ENCODE measurements around the gene RNASE12. TPM values are rescaled to one million over a fixed set of nuclear protein-coding genes. Genes with fewer than 3 reads are reported as not detected.
"Not testable (repeated sequence)": the region's sequence is repeated elsewhere in the genome, so short reads cannot be mapped to it uniquely, and the experiment has no call there.

Gene RNASE12
- total RNA-seq, 1 donor from 2014 or later = not detected

GRCh38 chr14:20583142-20583541 is 8.0 kb downstream of the RNASE12 start:
- no peak for DNase-seq (ENCODE audit: low read depth, low spot score)

- no peak for DNase-seq (ENCODE audit: low read depth, low spot score)
Observed at GRCh38 chr14:20580242-20580641, 10.9 kb downstream of the RNASE12 start.

DNA sequence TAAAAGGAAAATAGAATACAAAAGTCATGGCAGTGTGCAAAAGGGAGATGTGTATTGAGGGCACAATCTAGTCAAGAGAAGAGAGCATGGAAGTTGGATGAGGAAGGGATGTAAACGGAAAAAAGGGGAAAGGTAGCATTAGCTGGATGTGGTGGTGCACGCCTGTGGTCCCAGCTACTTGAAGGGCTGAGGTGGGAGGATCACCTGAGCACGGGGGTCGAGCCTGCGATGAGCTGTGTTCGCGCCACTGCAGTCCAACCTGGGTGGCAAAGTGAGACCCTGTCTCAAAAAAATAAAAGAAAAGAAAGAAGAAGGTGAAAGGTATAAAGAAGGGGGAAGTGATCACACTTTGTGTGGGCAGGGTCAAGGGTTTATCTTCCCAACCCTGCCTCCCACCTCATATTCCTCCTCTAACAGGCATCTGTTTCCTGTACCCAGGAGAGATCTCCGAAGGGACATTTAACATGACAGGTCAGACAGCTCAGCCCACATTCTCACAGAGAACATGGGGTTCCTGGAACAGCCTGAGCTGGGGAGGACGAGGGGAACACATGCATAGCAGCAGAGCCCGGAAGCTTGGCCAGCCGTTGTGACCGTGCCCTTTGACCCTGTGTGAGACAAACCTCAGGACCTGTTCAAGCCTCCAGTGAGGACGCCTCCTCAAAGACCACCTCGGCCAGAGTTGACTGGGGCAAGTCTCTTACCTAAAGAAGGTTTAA is 12.2 kb downstream of the RNASE12 start:
- DNase-seq (ENCODE audit: low read depth, low spot score) = no peak

- no peak for DNase-seq (ENCODE audit: low read depth, low spot score)
Observed at GRCh38 chr14:20578325-20578724, 12.9 kb downstream of the RNASE12 start.

DNA sequence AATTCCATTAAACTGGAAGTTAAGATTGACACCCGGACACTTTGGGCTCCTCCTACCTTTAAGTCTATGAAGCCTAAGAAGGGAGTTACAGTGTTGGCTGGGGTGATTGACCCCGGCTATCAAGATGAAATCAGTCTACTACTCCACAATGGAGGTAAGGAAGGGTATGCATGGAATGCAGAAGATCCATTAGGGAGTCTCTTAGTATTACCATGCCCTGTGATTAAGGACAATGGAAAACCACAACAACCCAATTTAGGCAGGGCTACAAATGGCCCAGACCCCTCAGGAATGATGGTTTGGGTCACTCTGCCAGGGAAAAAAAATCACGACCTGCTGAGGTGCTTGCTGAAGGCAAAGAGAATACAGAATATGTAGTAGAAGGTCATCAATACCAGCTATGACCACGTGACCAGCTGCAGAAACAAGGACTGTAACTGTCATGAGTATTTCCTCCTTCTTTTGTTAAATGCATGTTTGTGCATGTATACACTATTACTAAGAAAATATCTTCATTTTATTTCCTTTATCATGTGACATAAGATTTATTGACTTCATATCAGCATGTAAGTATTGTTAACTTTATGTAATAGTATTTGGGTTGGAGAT is 18.7 kb downstream of the RNASE12 start:
- DNase-seq (ENCODE audit: low read depth, low spot score) = not testable (repeated sequence)

- not testable (repeated sequence) for DNase-seq (ENCODE audit: low read depth, low spot score)
Observed at GRCh38 chr14:20570720-20571119, 20.5 kb downstream of the RNASE12 start.

DNA sequence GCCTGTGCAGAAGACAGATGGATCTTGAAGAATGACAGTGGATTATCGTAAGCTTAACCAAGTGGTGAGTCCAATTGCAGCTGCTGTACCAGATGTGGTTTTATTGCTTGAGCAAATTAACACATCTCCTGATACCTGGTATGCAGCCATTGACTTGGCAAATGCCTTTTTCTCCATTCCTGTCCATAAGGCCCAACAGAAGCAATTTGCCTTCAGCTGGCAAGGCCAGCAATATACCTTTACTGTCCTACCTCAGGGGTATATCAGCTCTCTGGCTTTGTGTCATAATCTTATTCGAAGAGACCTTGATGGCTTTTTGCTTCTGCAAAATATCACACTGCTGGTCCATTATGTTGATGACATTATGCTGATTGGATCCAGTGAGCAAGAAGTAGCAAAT is 21.3 kb downstream of the RNASE12 start:
- DNase-seq (ENCODE audit: low read depth, low spot score) = not testable (repeated sequence)

- DNase-seq (ENCODE audit: low read depth, low spot score) = no peak
Observed at GRCh38 chr14:20569066-20569465, 22.1 kb downstream of the RNASE12 start.

GRCh38 chr14:20568393-20568792 is 22.8 kb downstream of the RNASE12 start:
- no peak for DNase-seq (ENCODE audit: low read depth, low spot score)

GRCh38 chr14:20567199-20567598 is 24.0 kb downstream of the RNASE12 start:
- DNase-seq (ENCODE audit: low read depth, low spot score) = not testable (repeated sequence)

GRCh38 chr14:20564501-20564997 is 26.6 kb downstream of the RNASE12 start:
- no peak for DNase-seq (ENCODE audit: low read depth, low spot score)

GRCh38 chr14:20563971-20564370 is 27.2 kb downstream of the RNASE12 start:
- DNase-seq (ENCODE audit: low read depth, low spot score) = no peak

GRCh38 chr14:20560961-20561360 is 30.2 kb downstream of the RNASE12 start, which contains the start of gene RNASE9:
Gene RNASE9 (minus strand): TSS chr14:20561047.
- no peak for DNase-seq (ENCODE audit: low read depth, low spot score)

DNA sequence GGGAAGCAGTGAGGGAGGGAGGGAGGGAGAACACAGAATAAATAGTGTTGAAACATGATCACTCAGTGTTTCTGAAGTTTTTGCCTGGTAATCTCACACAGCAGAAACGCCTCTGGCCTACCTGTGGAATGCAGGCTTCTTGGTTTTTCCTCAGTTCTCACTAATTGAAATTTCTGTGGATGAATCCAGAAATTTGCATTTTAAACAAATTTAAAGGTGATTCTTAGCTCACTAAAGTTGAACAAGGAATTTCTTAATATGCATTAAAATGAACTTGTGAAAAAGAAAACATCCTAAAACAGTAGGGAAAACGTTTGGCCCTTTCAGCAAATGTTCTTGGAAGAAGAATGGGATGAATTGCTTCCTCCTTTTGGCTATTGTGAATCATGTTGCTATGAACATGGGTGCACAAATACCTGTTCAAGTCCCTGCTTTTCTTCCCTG is 31.7 kb downstream of the RNASE12 start:
- no peak for DNase-seq (ENCODE audit: low read depth, low spot score)

- DNase-seq (ENCODE audit: low read depth, low spot score) = no peak
Observed at GRCh38 chr14:20557212-20557542, 34.0 kb downstream of the RNASE12 start.

- no peak for DNase-seq (ENCODE audit: low read depth, low spot score)
Observed at GRCh38 chr14:20556500-20557211, 34.5 kb downstream of the RNASE12 start.

DNA sequence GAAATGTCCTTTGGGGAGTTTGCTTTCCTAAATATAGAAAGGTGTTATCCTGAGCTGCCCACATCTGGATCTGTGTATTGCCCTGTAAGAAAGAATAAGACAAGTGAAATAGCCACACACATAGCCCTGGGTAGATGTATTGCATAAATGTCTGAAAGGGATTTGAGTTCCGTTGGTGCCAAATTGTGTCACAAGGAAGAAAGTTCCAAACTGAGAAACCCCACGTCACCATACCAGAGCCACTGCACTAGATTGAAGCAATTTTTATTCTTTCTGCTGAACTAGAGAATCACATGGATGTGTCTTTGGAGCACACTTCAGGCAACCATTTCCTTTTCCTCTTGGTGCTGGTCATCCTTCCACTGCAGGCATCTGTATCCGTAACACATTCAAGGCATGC is 35.3 kb downstream of the RNASE12 start:
- DNase-seq (ENCODE audit: low read depth, low spot score) = no peak

DNA sequence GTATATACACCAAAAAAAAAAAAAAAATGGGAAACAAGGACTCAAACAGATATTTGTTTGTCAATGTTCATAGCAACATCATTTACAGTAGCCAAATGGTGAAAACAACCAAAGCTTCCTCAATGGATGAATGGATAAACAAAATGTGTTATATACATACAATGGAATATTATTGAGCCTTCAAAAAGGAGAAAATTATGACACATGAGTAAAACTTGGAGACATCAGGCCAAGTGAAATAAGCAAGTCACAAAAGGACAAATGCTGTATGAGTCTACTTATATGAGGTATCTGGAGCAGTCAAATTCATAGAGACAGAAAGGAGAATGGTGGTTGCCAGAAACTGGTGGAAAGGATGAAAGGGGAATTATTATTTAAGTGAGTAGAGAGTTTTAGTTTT is 38.2 kb downstream of the RNASE12 start:
- no peak for DNase-seq (ENCODE audit: low read depth, low spot score)

- no peak for DNase-seq (ENCODE audit: low read depth, low spot score)
Observed at GRCh38 chr14:20551606-20552005, 39.6 kb downstream of the RNASE12 start.

DNA sequence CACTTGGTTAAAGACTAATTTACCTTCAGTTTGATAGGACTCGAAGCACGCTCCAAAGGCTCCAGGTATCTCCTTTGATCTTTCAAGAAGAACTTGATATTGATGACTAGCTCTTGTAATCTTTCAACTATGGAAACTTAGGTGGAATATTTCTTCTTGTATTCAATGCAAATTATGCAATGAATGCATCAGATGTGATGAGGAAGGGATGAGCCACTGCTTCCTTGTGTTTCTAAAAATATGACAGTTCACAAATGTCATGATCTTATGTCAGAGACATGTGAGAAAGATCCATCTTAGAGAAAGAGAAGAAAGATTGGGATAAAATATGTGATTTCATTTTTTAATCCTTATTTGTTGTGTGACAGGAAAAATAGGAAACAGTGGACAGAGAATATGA is 40.2 kb downstream of the RNASE12 start:
- no peak for DNase-seq (ENCODE audit: low read depth, low spot score)

GRCh38 chr14:20548414-20549158 is 42.6 kb downstream of the RNASE12 start:
- no peak for DNase-seq (ENCODE audit: low read depth, low spot score)

GRCh38 chr14:20546877-20547276 is 44.3 kb downstream of the RNASE12 start:
- no peak for DNase-seq (ENCODE audit: low read depth, low spot score)
